Measurements from ENCODE around the gene DEFB112. TPM values are rescaled to one million over a fixed set of nuclear protein-coding genes. Genes with fewer than 3 reads are reported as not detected.
A peak's percentile ranks its signal among the peaks of the same experiment; 100 is the strongest.

DEFB112 gene
- total RNA-seq, 1 donor from 2014 or later = not detected

GRCh38 chr6:50025258-50025657 is 24.5 kb downstream of the DEFB112 start:
- Histone ChIP-seq H3K79me2 (ENCODE audit: insufficient read depth, low read length) (no peaks in the 10 kb centered on the region), H3K27me3 (ENCODE audit: insufficient read depth, low read length) (no peaks in the 10 kb centered on the region), H2AFZ (ENCODE audit: low read depth, low read length) (no peak overlapping the region), H4K20me1 (ENCODE audit: insufficient read depth, low read length) (no peaks in the 10 kb centered on the region), H3K9me3 (ENCODE audit: insufficient read depth, low read depth, low read length) (no peaks in the 10 kb centered on the region), H3K9ac (ENCODE audit: low read length) (no peak overlapping the region), H3K4me2 (ENCODE audit: low read length) (no peak overlapping the region), H3K27ac (ENCODE audit: low read depth, low read length) (no peak overlapping the region), H3K36me3 (ENCODE audit: insufficient read depth, low read length) (no peaks in the 10 kb centered on the region), H3K4me3 (ENCODE audit: insufficient read depth, low read depth, low read length) (no peak overlapping the region), H3K4me1 (ENCODE audit: insufficient read depth, low read length) (no peaks in the 10 kb centered on the region)
- Mint-ChIP-seq H3K27ac (ENCODE audit: unreplicated experiment) (no peak overlapping the region), H3K9me3 (ENCODE audit: unreplicated experiment) (no peaks in the 10 kb centered on the region), H3K4me3 (ENCODE audit: unreplicated experiment) (no peak overlapping the region), H3K4me1 (ENCODE audit: low read depth, unreplicated experiment) (no peaks in the 10 kb centered on the region), H3K36me3 (ENCODE audit: low read depth, unreplicated experiment) (no peaks in the 10 kb centered on the region), H3K27me3 (ENCODE audit: low read depth, unreplicated experiment) (no peaks in the 10 kb centered on the region)
- DNase-seq (ENCODE audit: low read depth) (no peak), FAIRE-seq (no peak)
- no peak for TF ChIP-seq EZH2 (IDR thresholded peaks at IDR 0.05; ENCODE audit: insufficient read depth, low read length)
- TF ChIP-seq CTCF (IDR thresholded peaks at IDR 0.05; ENCODE audit: insufficient read depth, low read depth, low read length) = no peak

- H3K36me3 ChIP-seq (ENCODE audit: insufficient read depth, low read length) = no peaks in the 10 kb centered on the region
- H3K27ac Mint-ChIP-seq (ENCODE audit: unreplicated experiment) = no peak within 1 kb of the TSS
- H2AFZ ChIP-seq (ENCODE audit: low read depth, low read length) = no peak within 1 kb of the TSS
- H3K4me3 ChIP-seq (ENCODE audit: insufficient read depth, low read depth, low read length) = no peak within 1 kb of the TSS
- H3K4me1 ChIP-seq (ENCODE audit: insufficient read depth, low read length) = no peaks in the 10 kb centered on the region
- H3K4me1 Mint-ChIP-seq (ENCODE audit: low read depth, unreplicated experiment) = no peaks in the 10 kb centered on the region
- H3K27me3 ChIP-seq (ENCODE audit: insufficient read depth, low read length) = no peaks in the 10 kb centered on the region
- no peak for FAIRE-seq
- DNase-seq (ENCODE audit: low read depth) = no peak
- H3K9me3 Mint-ChIP-seq (ENCODE audit: unreplicated experiment) = no peaks in the 10 kb centered on the region
- TF ChIP-seq EZH2 (IDR thresholded peaks at IDR 0.05; ENCODE audit: insufficient read depth, low read length) = no peak
- no peak for TF ChIP-seq CTCF (IDR thresholded peaks at IDR 0.05; ENCODE audit: insufficient read depth, low read depth, low read length)
- H3K36me3 Mint-ChIP-seq (ENCODE audit: low read depth, unreplicated experiment) = no peaks in the 10 kb centered on the region
- no peaks in the 10 kb centered on the region for H4K20me1 ChIP-seq (ENCODE audit: insufficient read depth, low read length)
- H3K79me2 ChIP-seq (ENCODE audit: insufficient read depth, low read length) = no peaks in the 10 kb centered on the region
- no peak within 1 kb of the TSS for H3K9ac ChIP-seq (ENCODE audit: low read length)
- no peak within 1 kb of the TSS for H3K4me2 ChIP-seq (ENCODE audit: low read length)
- H3K27me3 Mint-ChIP-seq (ENCODE audit: low read depth, unreplicated experiment) = no peaks in the 10 kb centered on the region
- no peak within 1 kb of the TSS for H3K4me3 Mint-ChIP-seq (ENCODE audit: unreplicated experiment)
- H3K9me3 ChIP-seq (ENCODE audit: insufficient read depth, low read depth, low read length) = no peaks in the 10 kb centered on the region
- no peak within 1 kb of the TSS for H3K27ac ChIP-seq (ENCODE audit: low read depth, low read length)
Measured at GRCh38 chr6:50021894-50022293, 27.8 kb downstream of the DEFB112 start, which contains the start of gene DEFB110. DEFB110 (minus strand) TSS chr6:50021994; CDS start chr6:50021935, 59 bp downstream.

GRCh38 chr6:50007819-50008218 is 41.9 kb downstream of the DEFB112 start:
- Histone ChIP-seq H3K79me2 (ENCODE audit: insufficient read depth, low read length) (no peaks in the 10 kb centered on the region), H4K20me1 (ENCODE audit: insufficient read depth, low read length) (no peaks in the 10 kb centered on the region), H3K4me3 (ENCODE audit: insufficient read depth, low read depth, low read length) (no peak overlapping the region), H3K4me2 (ENCODE audit: low read length) (peak overlapping the region; percentile 13), H3K4me1 (ENCODE audit: insufficient read depth, low read length) (no peaks in the 10 kb centered on the region), H3K9me3 (ENCODE audit: insufficient read depth, low read depth, low read length) (no peaks in the 10 kb centered on the region), H2AFZ (ENCODE audit: low read depth, low read length) (no peak overlapping the region), H3K27me3 (ENCODE audit: insufficient read depth, low read length) (no peaks in the 10 kb centered on the region), H3K36me3 (ENCODE audit: insufficient read depth, low read length) (no peaks in the 10 kb centered on the region), H3K27ac (ENCODE audit: low read depth, low read length) (no peak overlapping the region), H3K9ac (ENCODE audit: low read length) (no peak overlapping the region)
- DNase-seq (ENCODE audit: low read depth) (peak; percentile 17), FAIRE-seq (no peak)
- TF ChIP-seq EZH2 (IDR thresholded peaks at IDR 0.05; ENCODE audit: insufficient read depth, low read length) (no peak), CTCF (IDR thresholded peaks at IDR 0.05; ENCODE audit: insufficient read depth, low read depth, low read length) (no peak)
- no peak overlapping the region for H3K27ac Mint-ChIP-seq (ENCODE audit: unreplicated experiment)
- H3K27me3 Mint-ChIP-seq (ENCODE audit: low read depth, unreplicated experiment) = no peaks in the 10 kb centered on the region
- H3K4me3 Mint-ChIP-seq (ENCODE audit: unreplicated experiment) = no peak overlapping the region
- H3K36me3 Mint-ChIP-seq (ENCODE audit: low read depth, unreplicated experiment) = no peaks in the 10 kb centered on the region
- H3K4me1 Mint-ChIP-seq (ENCODE audit: low read depth, unreplicated experiment) = peaks cover 10% of the 10 kb centered on the region
- no peaks in the 10 kb centered on the region for H3K9me3 Mint-ChIP-seq (ENCODE audit: unreplicated experiment)
